ENCODE measurements around the gene TBC1D22A.

- TF ChIP-seq, protein P1, sequence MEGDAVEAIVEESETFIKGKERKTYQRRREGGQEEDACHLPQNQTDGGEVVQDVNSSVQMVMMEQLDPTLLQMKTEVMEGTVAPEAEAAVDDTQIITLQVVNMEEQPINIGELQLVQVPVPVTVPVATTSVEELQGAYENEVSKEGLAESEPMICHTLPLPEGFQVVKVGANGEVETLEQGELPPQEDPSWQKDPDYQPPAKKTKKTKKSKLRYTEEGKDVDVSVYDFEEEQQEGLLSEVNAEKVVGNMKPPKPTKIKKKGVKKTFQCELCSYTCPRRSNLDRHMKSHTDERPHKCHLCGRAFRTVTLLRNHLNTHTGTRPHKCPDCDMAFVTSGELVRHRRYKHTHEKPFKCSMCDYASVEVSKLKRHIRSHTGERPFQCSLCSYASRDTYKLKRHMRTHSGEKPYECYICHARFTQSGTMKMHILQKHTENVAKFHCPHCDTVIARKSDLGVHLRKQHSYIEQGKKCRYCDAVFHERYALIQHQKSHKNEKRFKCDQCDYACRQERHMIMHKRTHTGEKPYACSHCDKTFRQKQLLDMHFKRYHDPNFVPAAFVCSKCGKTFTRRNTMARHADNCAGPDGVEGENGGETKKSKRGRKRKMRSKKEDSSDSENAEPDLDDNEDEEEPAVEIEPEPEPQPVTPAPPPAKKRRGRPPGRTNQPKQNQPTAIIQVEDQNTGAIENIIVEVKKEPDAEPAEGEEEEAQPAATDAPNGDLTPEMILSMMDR (IDR thresholded peaks at IDR 0.05; ENCODE audit: low read depth, low read length, missing input control), result no peak
- TF ChIP-seq JUND (IDR thresholded peaks at IDR 0.05) (no peak), TAF1 (conservative IDR thresholded peaks at IDR 0.05) (no peak), YY1 (IDR thresholded peaks at IDR 0.05) (no peak), RAD21 (IDR thresholded peaks at IDR 0.05) (no peak), REST (IDR thresholded peaks at IDR 0.05) (no peak)
- TF ChIP-seq, protein P2, sequence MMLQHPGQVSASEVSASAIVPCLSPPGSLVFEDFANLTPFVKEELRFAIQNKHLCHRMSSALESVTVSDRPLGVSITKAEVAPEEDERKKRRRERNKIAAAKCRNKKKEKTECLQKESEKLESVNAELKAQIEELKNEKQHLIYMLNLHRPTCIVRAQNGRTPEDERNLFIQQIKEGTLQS (IDR thresholded peaks at IDR 0.05), result no peak
Observed at GRCh38 chr22:46783721-46784120, 21.3 kb downstream of the TBC1D22A start.
